GM19372 (cell line): ENCODE measurements around the gene UTS2R.

ENCODE experiments used
- ATAC-seq: cut with Tn5 transposase; IDR thresholded peaks from one replicate; pipeline ENCODE4 v1.9.1; 2021; ENCODE audit warnings: mild to moderate bottlenecking, low read depth, moderate library complexity; ENCODE audit not compliant: unreplicated experiment

UTS2R gene

DNA sequence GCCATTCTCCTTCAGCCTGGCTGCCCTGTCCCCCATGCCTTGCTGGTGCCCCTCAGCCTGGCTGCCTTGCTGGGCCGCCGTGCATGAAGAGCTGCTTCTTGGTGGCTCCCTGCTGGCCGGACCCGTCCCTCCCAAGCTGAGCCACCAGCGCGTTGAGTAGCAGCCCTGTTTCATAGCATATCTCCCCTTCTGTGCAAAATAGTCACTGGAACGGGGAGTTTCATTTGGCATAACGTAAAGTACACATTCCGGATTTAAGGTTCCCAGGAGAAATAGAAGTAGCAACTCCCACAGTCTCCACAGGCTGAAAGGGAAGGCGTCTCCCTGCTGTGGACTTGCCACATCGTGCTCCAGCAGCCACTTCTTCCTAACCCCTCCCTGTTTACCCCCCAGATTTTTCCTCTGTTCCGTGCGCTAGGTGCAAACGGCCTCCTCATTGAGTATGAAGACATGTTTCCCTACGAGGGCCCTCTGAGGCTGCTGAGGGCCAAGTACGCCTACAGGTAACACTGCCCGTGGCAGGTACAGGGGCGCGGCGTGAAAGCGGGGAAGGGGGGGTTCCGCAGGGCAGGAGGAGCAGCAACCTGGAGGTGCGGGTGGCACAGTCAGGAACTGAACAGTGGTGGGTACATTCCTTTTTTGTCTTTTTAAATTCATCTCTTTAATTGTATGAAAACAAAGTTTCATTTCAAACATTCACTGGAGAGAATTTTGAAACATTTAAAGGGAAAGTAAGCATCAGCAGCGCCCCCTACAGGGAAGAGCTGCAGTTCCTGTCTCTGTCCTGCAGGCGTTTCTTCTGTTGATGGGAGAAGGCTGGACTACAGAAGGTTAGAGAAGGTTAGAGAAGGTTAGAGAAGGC, 52.7 kb downstream of the UTS2R start:
- ATAC-seq, result no peak

- no peak for ATAC-seq
These were observed 53.2 kb downstream of the UTS2R start for GRCh38 chr17:82424863-82425159.
